Muscle layer of duodenum (tissue), 2 donors: ENCODE results near the gene B3GALT2.
"Not testable (repeated sequence)": the region's sequence is repeated elsewhere in the genome, so short reads cannot be mapped to it uniquely, and the experiment has no call there.

Source experiments
- H3K27ac ChIP-seq: one replicate; pipeline ENCODE4 v1.7.0; 2013; ENCODE audit warnings: mild to moderate bottlenecking, low read length
- H3K27me3 ChIP-seq: one replicate; pipeline ENCODE4 v1.7.0; 2013; ENCODE audit warnings: low read depth, mild to moderate bottlenecking, control low read depth, low read length
- H3K36me3 ChIP-seq, 2 donors: one replicate each; pipeline ENCODE4 v1.7.0; 2013; ENCODE audit warnings: low read length in 2 of 2, control low read depth in 1 of 2, mild to moderate bottlenecking in 1 of 2; ENCODE audit not compliant: insufficient read depth in 2 of 2, control insufficient read depth in 1 of 2
- H3K4me1 ChIP-seq, 2 donors: one replicate each; pipeline ENCODE4 v1.7.0; 2013; ENCODE audit warnings: low read length in 2 of 2, mild to moderate bottlenecking in 2 of 2, control low read depth in 1 of 2, moderate library complexity in 1 of 2; ENCODE audit not compliant: insufficient read depth in 2 of 2, control insufficient read depth in 1 of 2
- H3K4me3 ChIP-seq, 2 donors: one replicate each; pipeline ENCODE4 v1.7.0; 2013; ENCODE audit warnings: low read length in 2 of 2, low read depth in 1 of 2, mild to moderate bottlenecking in 1 of 2
- H3K9me3 ChIP-seq, 2 donors: one replicate each; pipeline ENCODE4 v1.7.0; 2013; ENCODE audit warnings: low read length in 2 of 2, control low read depth in 1 of 2, mild to moderate bottlenecking in 1 of 2; ENCODE audit not compliant: control insufficient read depth in 1 of 2
- donor health status: healthy.

Gene B3GALT2

GRCh38 chr1:193210996-193211395 is 24.6 kb upstream of the B3GALT2 start:
- peaks cover 5 to 26% of the 10 kb centered on the region in 2 donors for H3K36me3 ChIP-seq
- no peak overlapping the region for H3K27ac ChIP-seq
- H3K9me3 ChIP-seq: no peaks in the 10 kb centered on the region
- H3K4me1 ChIP-seq: no peaks in the 10 kb centered on the region
- no peaks in the 10 kb centered on the region for H3K27me3 ChIP-seq
- H3K4me3 ChIP-seq: no peak overlapping the region

- H3K9me3 ChIP-seq: no peaks in the 10 kb centered on the region
Observed at GRCh38 chr1:193201021-193201420, 14.6 kb upstream of the B3GALT2 start.

GRCh38 chr1:193199940-193200339 is 13.5 kb upstream of the B3GALT2 start:
- H3K27me3 ChIP-seq: no peaks in the 10 kb centered on the region
- H3K4me1 ChIP-seq: no peaks in the 10 kb centered on the region
- H3K27ac ChIP-seq: no peak overlapping the region
- H3K36me3 ChIP-seq: no peaks in the 10 kb centered on the region
- H3K4me3 ChIP-seq: no peak overlapping the region
- H3K9me3 ChIP-seq: no peaks in the 10 kb centered on the region

More at GRCh38 chr1:193201021-193201420, 14.6 kb upstream of the B3GALT2 start:
- peaks cover 0 to under 1% of the 10 kb centered on the region in 2 donors for H3K36me3 ChIP-seq
- no peak overlapping the region for H3K27ac ChIP-seq
- H3K4me1 ChIP-seq: no peaks in the 10 kb centered on the region
- no peak overlapping the region for H3K4me3 ChIP-seq
- no peaks in the 10 kb centered on the region for H3K27me3 ChIP-seq

- Histone ChIP-seq H3K27ac (no peak overlapping the region), H3K4me3 (no peak overlapping the region), H3K36me3 (no peaks in the 10 kb centered on the region), H3K9me3 (peaks cover 0 to 7% of the 10 kb centered on the region in 2 donors), H3K4me1 (peaks cover 5 to 12% of the 10 kb centered on the region in 2 donors), H3K27me3 (no peaks in the 10 kb centered on the region)
Observed at GRCh38 chr1:193192586-193192985, 6.2 kb upstream of the B3GALT2 start.

- H3K4me3 ChIP-seq: no peak overlapping the region
- H3K27ac ChIP-seq: no peak overlapping the region
- H3K36me3 ChIP-seq: no peaks in the 10 kb centered on the region
- H3K9me3 ChIP-seq: peaks cover 0 to 7% of the 10 kb centered on the region in 2 donors
- peaks cover 5 to 32% of the 10 kb centered on the region in 2 donors for H3K4me1 ChIP-seq
- H3K27me3 ChIP-seq: no peaks in the 10 kb centered on the region
Observed at GRCh38 chr1:193190096-193190744, 3.8 kb upstream of the B3GALT2 start.

GRCh38 chr1:193189442-193190095 is 3.2 kb upstream of the B3GALT2 start:
- Histone ChIP-seq H3K27ac (no peak overlapping the region), H3K4me3 (no peak overlapping the region), H3K4me1 (peaks cover 5 to 34% of the 10 kb centered on the region in 2 donors), H3K9me3 (peaks cover 0 to 7% of the 10 kb centered on the region in 2 donors), H3K27me3 (no peaks in the 10 kb centered on the region), H3K36me3 (no peaks in the 10 kb centered on the region)

GRCh38 chr1:193188915-193189314 is 2.5 kb upstream of the B3GALT2 start:
- not testable (repeated sequence) for H3K27me3 ChIP-seq, H3K36me3 ChIP-seq, H3K4me3 ChIP-seq, H3K27ac ChIP-seq, H3K9me3 ChIP-seq
- H3K4me1 ChIP-seq: peaks cover 5 to 35% of the 10 kb centered on the region in 2 donors

- peak overlapping the region; percentile 62 for H3K27ac ChIP-seq
- H3K4me3 ChIP-seq: no peak overlapping the region
- H3K4me1 ChIP-seq: peaks cover 5 to 52% of the 10 kb centered on the region in 2 donors
- no peaks in the 10 kb centered on the region for H3K27me3 ChIP-seq
- H3K36me3 ChIP-seq: no peaks in the 10 kb centered on the region
- no peaks in the 10 kb centered on the region for H3K9me3 ChIP-seq
Observed at GRCh38 chr1:193187114-193187513, 701 bp upstream of the B3GALT2 start.

- Histone ChIP-seq H3K9me3 (no peaks in the 10 kb centered on the region), H3K36me3 (no peaks in the 10 kb centered on the region), H3K27me3 (no peaks in the 10 kb centered on the region), H3K4me1 (peaks cover 5 to 71% of the 10 kb centered on the region in 2 donors), H3K27ac (peak overlapping the region; percentile 29), H3K4me3 (peak overlapping the region; percentile 62)
Observed at GRCh38 chr1:193185211-193185610, 1.2 kb downstream of the B3GALT2 start.

GRCh38 chr1:193184776-193185175 is 1.6 kb downstream of the B3GALT2 start:
- Histone ChIP-seq H3K27ac (no peak overlapping the region), H3K4me1 (peaks cover 5 to 71% of the 10 kb centered on the region in 2 donors), H3K36me3 (no peaks in the 10 kb centered on the region)

GRCh38 chr1:193183019-193183627 is 3.3 kb downstream of the B3GALT2 start:
- Histone ChIP-seq H3K4me1 (peaks cover 9 to 64% of the 10 kb centered on the region in 2 donors), H3K9me3 (no peaks in the 10 kb centered on the region), H3K27ac (no peak overlapping the region), H3K4me3 (peak overlapping the region in 1 of 2 donors; percentile 35), H3K36me3 (no peaks in the 10 kb centered on the region), H3K27me3 (no peaks in the 10 kb centered on the region)

More at GRCh38 chr1:193184776-193185175, 1.6 kb downstream of the B3GALT2 start:
- peak overlapping the region in 1 of 2 donors; percentile 62 for H3K4me3 ChIP-seq
- H3K9me3 ChIP-seq: no peaks in the 10 kb centered on the region
- H3K27me3 ChIP-seq: no peaks in the 10 kb centered on the region
